IMR-90 (cell line): Measurements from ENCODE around the gene TMBIM1. TPM values are rescaled to one million over a fixed set of nuclear protein-coding genes. Genes with fewer than 3 reads are reported as not detected.
"Not testable (repeated sequence)": the region's sequence is repeated elsewhere in the genome, so short reads cannot be mapped to it uniquely, and the experiment has no call there.

Experiments used
- ATAC-seq: fragments of 200-7000 bp; cut with Tn5 transposase; 2 replicates; pipeline ENCODE4 v1.9.1; 2020; ENCODE audit warnings: low read depth, mild to moderate bottlenecking, moderate library complexity
- BruUV-seq: library from RNA; stranded (reverse); fragments of 400-500 nt; replicated peaks from 2 replicates; lab custom pipeline; 2021; lab: Mats Ljungman, UMichigan
- CTCF ChIA-PET: fragments of 300-600 bp; formaldehyde crosslinking; extraction: SDS; loops from one replicate; lab custom pipeline; 2021; ENCODE audit warnings: antibody characterized with exemption; lab: Yijun Ruan, JAX
- POLR2A ChIA-PET: fragments of 300-600 bp; sonication (Branson Sonifier 250); formaldehyde crosslinking; loops from one replicate; lab custom pipeline; 2022; ENCODE audit warnings: antibody characterized with exemption; ENCODE audit not compliant: unreplicated experiment; lab: Charles Lee
- DNase-seq: peaks from one replicate; pipeline ENCODE4 v3.0.0; 2013
- H2AFZ ChIP-seq: replicated peaks from 2 replicates; pipeline ENCODE3; 2013; ENCODE audit warnings: low read length, mild to moderate bottlenecking; ENCODE audit not compliant: poor library complexity
- H2AK5ac ChIP-seq: 2 replicates; pipeline ENCODE4 v1.6.1; 2013; ENCODE audit warnings: low read depth, low read length, inconsistent platforms
- H2AK9ac ChIP-seq: replicated peaks from 2 replicates; pipeline ENCODE3; 2013; ENCODE audit warnings: mild to moderate bottlenecking, low read depth, low read length, moderate library complexity; ENCODE audit not compliant: poor library complexity
- H2BK120ac ChIP-seq: 2 replicates; pipeline ENCODE4 v1.6.1; 2013; ENCODE audit warnings: low read depth, low read length, inconsistent platforms
- H2BK15ac ChIP-seq: 3 replicates; pipeline ENCODE4 v1.6.1; 2013; ENCODE audit warnings: low read depth, low read length, inconsistent platforms
- H2BK20ac ChIP-seq: 2 replicates; pipeline ENCODE4 v1.6.1; 2013; ENCODE audit warnings: low read depth, mild to moderate bottlenecking, inconsistent platforms, low read length, moderate library complexity
- H2BK5ac ChIP-seq: 2 replicates; pipeline ENCODE4 v1.6.1; 2013; ENCODE audit warnings: mild to moderate bottlenecking, low read depth, low read length, inconsistent platforms; ENCODE audit not compliant: poor library complexity, severe bottlenecking
- H3K14ac ChIP-seq: replicated peaks from 2 replicates; pipeline ENCODE4 v1.6.1; 2013; ENCODE audit warnings: low read depth, low read length, inconsistent platforms
- H3K18ac ChIP-seq: 2 replicates; pipeline ENCODE4 v1.6.1; 2013; ENCODE audit warnings: low read depth, low read length, control low read depth
- H3K23ac ChIP-seq: 2 replicates; pipeline ENCODE4 v1.6.1; 2013; ENCODE audit warnings: low read depth, low read length, inconsistent platforms
- H3K27ac ChIP-seq: 2 replicates; pipeline ENCODE4 v1.5.1; 2013; ENCODE audit warnings: mild to moderate bottlenecking, control low read depth, low read length; ENCODE audit not compliant: insufficient read depth
- H3K27me3 ChIP-seq: 2 replicates; pipeline ENCODE4 v1.6.1; 2013; ENCODE audit warnings: low read length; ENCODE audit not compliant: control insufficient read depth, insufficient read depth
- H3K36me3 ChIP-seq: 2 replicates; pipeline ENCODE4 v1.6.1; 2013; ENCODE audit warnings: low read length, mixed read lengths; ENCODE audit not compliant: control insufficient read depth, insufficient read depth
- H3K4ac ChIP-seq: 2 replicates; pipeline ENCODE4 v1.6.1; 2013; ENCODE audit warnings: low read depth, low read length, inconsistent platforms
- H3K4me1 ChIP-seq: 2 replicates; pipeline ENCODE4 v1.6.1; 2013; ENCODE audit warnings: low read length, mixed read lengths; ENCODE audit not compliant: control insufficient read depth, insufficient read depth
- H3K4me2 ChIP-seq: 2 replicates; pipeline ENCODE4 v1.6.1; 2013; ENCODE audit warnings: low read depth, mild to moderate bottlenecking, control low read depth, low read length, moderate library complexity
- H3K4me3 ChIP-seq: 2 replicates; pipeline ENCODE4 v1.5.1; 2013; ENCODE audit warnings: low read depth, mild to moderate bottlenecking, control low read depth, low read length, moderate library complexity; ENCODE audit not compliant: insufficient read depth
- H3K56ac ChIP-seq: 2 replicates; pipeline ENCODE4 v1.6.1; 2013; ENCODE audit warnings: low read length, inconsistent platforms; ENCODE audit not compliant: insufficient read depth; ENCODE audit errors: extremely low read depth
- H3K79me1 ChIP-seq, 2 experiments: 2 replicates each; pipeline ENCODE4 v1.6.1; 2013; ENCODE audit warnings: low read length in 2 of 2, inconsistent platforms in 1 of 2, low read depth in 1 of 2
- H3K9ac ChIP-seq: 2 replicates; pipeline ENCODE4 v1.6.1; 2013; ENCODE audit warnings: low read depth, low read length, control low read depth
- H3K9me1 ChIP-seq: 2 replicates; pipeline ENCODE4 v1.6.1; 2013; ENCODE audit warnings: low read length, inconsistent platforms; ENCODE audit not compliant: insufficient read depth
- H3K9me3 ChIP-seq: 2 replicates; pipeline ENCODE4 v1.6.1; 2013; ENCODE audit warnings: low read length; ENCODE audit not compliant: control insufficient read depth, insufficient read depth
- H4K20me1 ChIP-seq: 2 replicates; pipeline ENCODE4 v1.6.1; 2013; ENCODE audit warnings: low read length, inconsistent platforms; ENCODE audit not compliant: insufficient read depth
- H4K5ac ChIP-seq: 2 replicates; pipeline ENCODE4 v1.6.1; 2013; ENCODE audit warnings: mild to moderate bottlenecking, low read depth, low read length, control low read depth
- H4K8ac ChIP-seq, 2 experiments: 2 replicates each; pipeline ENCODE4 v1.6.1; 2013; ENCODE audit warnings: low read depth in 2 of 2, low read length in 2 of 2, control low read depth in 1 of 2, inconsistent platforms in 1 of 2
- H4K91ac ChIP-seq: 2 replicates; pipeline ENCODE4 v1.6.1; 2013; ENCODE audit warnings: low read depth, low read length, inconsistent platforms; ENCODE audit not compliant: insufficient read depth
- WGBS, 2 experiments: methylation state at CpG; one replicate each; pipeline versions ENCODE4 v1.1.5 to v1.1.7; 2013; ENCODE audit warnings: missing lambda C conversion rate in 2 of 2; ENCODE audit not compliant: insufficient read length in 1 of 2; ENCODE audit errors: extremely low coverage in 2 of 2; 5-methylcytosine and 5-hydroxymethylcytosine counted together
- dilution Hi-C: fragments of 300-500 bp; cut with HindIII; formaldehyde crosslinking; loops from one replicate; pipeline ENCODE4 v1.14.3; 2018; ENCODE audit warnings: low sequenced_read_pairs; ENCODE audit not compliant: unreplicated experiment
- in situ Hi-C: fragments of 300-500 bp; cut with MboI; formaldehyde crosslinking; loops from 3 replicates; pipeline ENCODE4 v1.14.3; 2019; ENCODE audit warnings: low sequenced_read_pairs, inconsistent platforms, mixed read lengths
- intact Hi-C: fragments of 100-400 bp; cut with micrococcal nuclease; formaldehyde crosslinking; loops from 2 replicates; pipeline ENCODE4 v1.10.0; 2022
- polyA plus RNA-seq, 3 experiments: library from polyadenylated mRNA; depleted of rRNA; stranded (reverse); fragments of >200 nt; gene quantifications; 2 replicates each; pipeline ENCODE4 v1.2.3, GENCODE V29; 2012; ENCODE audit warnings: low replicate concordance in 1 of 3
- total RNA-seq: library from RNA; depleted of rRNA; stranded (reverse); fragments of >200 nt; gene quantifications from 2 replicates; pipeline ENCODE4 v1.2.3, GENCODE V29; 2012

The TMBIM1 gene
- total and polyA plus RNA-seq, 2 of the 4 experiments (the other 2 are of a cell fraction) = 84.6 to 102 TPM

GRCh38 chr2:218311541-218312266 is 19.4 kb upstream of the TMBIM1 start:
- DNase-seq, BruUV-seq, H3K9me3 ChIP-seq, H3K4me3 ChIP-seq, dilution Hi-C loops, H4K5ac ChIP-seq, H2BK120ac ChIP-seq, ATAC-seq, H3K23ac ChIP-seq, H3K56ac ChIP-seq, intact Hi-C loops, H3K79me1 ChIP-seq, H3K18ac ChIP-seq, H2AK5ac ChIP-seq, H2BK15ac ChIP-seq, H3K9ac ChIP-seq, H4K8ac ChIP-seq, H2AK9ac ChIP-seq, H3K4me1 ChIP-seq, H3K36me3 ChIP-seq, POLR2A ChIA-PET, H2BK5ac ChIP-seq, H3K27ac ChIP-seq, H3K14ac ChIP-seq, H3K27me3 ChIP-seq, H4K91ac ChIP-seq, H3K9me1 ChIP-seq, H4K20me1 ChIP-seq, H2BK20ac ChIP-seq: not testable (repeated sequence)
- Histone ChIP-seq H2AFZ (peak overlapping the region; percentile 43), H3K4me2 (0 out of 2 replicates have a peak overlapping the region, but pooled peaks have one; percentile 10), H3K4ac (0 out of 2 replicates have a peak overlapping the region, but pooled peaks have one; percentile 2)
- in situ Hi-C loops = loop anchor here (5.0 kb wide), 1 partner anchor 41 kb away; no protein-coding TSS in a partner anchor
- WGBS, 2 experiments = no CpG with 5 or more reads among the region's 11 CpGs
- CTCF ChIA-PET = interaction anchor here (0.7 to 1.0 kb wide), 4 partner anchors 11 to 978 kb away, joined by 3 to 4 read pairs (median 3); partner anchors contain the start of gene CATIP
